HepG2 (cell line): ENCODE results near the gene GATA5. TPM values are rescaled to one million over a fixed set of nuclear protein-coding genes. Genes with fewer than 3 reads are reported as not detected.

Experiments
- ATAC-seq: fragments of 200-7000 bp; cut with Tn5 transposase; 3 replicates; pipeline ENCODE4 v1.9.1; 2020; ENCODE audit warnings: mild to moderate bottlenecking, moderate library complexity
- BruUV-seq: library from RNA; stranded (reverse); fragments of 400-500 nt; replicated peaks from 2 replicates; lab custom pipeline; 2021; lab: Mats Ljungman, UMichigan
- CTCF ChIA-PET: fragments of 300-600 bp; formaldehyde crosslinking; extraction: SDS; loops from one replicate; lab custom pipeline; 2021; ENCODE audit warnings: low total read pairs, inconsistent platforms, low intra/inter-chr PET ratio; lab: Yijun Ruan, JAX
- POLR2A ChIA-PET: fragments of 350-600 bp; sonication (Branson Sonifier 250); formaldehyde crosslinking; loops from one replicate; lab custom pipeline; 2020; ENCODE audit warnings: antibody characterized with exemption, inconsistent platforms; lab: Yijun Ruan, JAX
- DNase-seq: peaks from one replicate; pipeline ENCODE4 v3.0.0-alpha.2; 2015; ENCODE audit warnings: low spot score
- FAIRE-seq: peaks from 3 replicates; lab custom pipeline; 2011; peaks lifted over from hg19 to GRCh38; lab: Jason Lieb, UNC
- H2AFZ ChIP-seq: one replicate; pipeline ENCODE4 v1.6.1; 2011; ENCODE audit warnings: low read length, inconsistent platforms
- H3K27ac ChIP-seq: fragments of 300-600 bp; 3 replicates; pipeline ENCODE4 v1.8.0; 2011; ENCODE audit warnings: mixed run types, mild to moderate bottlenecking, mixed read lengths, low read length, inconsistent platforms; ENCODE audit not compliant: insufficient read depth; ENCODE audit errors: extremely low read length
- H3K27me3 ChIP-seq, 2 experiments: fragments of 200-600 bp in 1 of 2; 2 replicates in 1 of 2; 3 replicates in 1 of 2; pipeline versions ENCODE4 v1.6.0 to v1.8.0; 2011; ENCODE audit warnings: low read length in 2 of 2, mild to moderate bottlenecking in 2 of 2, moderate library complexity in 2 of 2, inconsistent platforms in 1 of 2; ENCODE audit not compliant: insufficient read depth in 2 of 2, control insufficient read depth in 1 of 2
- H3K36me3 ChIP-seq, 2 experiments: fragments of 200-600 bp in 1 of 2; replicated peaks in 1 of 2; 2 replicates in 1 of 2; 3 replicates in 1 of 2; pipeline versions ENCODE4 v1.5.1 to v1.8.0; 2011; ENCODE audit warnings: low read length in 2 of 2, inconsistent platforms in 1 of 2; ENCODE audit not compliant: insufficient read depth in 2 of 2, control insufficient read depth in 1 of 2
- H3K4me1 ChIP-seq: 2 replicates; pipeline ENCODE4 v1.5.1; 2012; ENCODE audit warnings: low read length, inconsistent platforms; ENCODE audit not compliant: insufficient read depth
- H3K4me2 ChIP-seq: 2 replicates; pipeline ENCODE4 v1.6.0; 2011; ENCODE audit warnings: low read depth, low read length, inconsistent platforms
- H3K4me3 ChIP-seq, 3 experiments: fragments of 200-600 bp in 1 of 3; sonication (generic), shearing (Covaris generic) in 1 of 3; replicated peaks in 1 of 3; 2 replicates each; pipeline ENCODE4 v1.5.1; 2011 to 2016; ENCODE audit warnings: low read length in 3 of 3, inconsistent platforms in 2 of 3, low read depth in 2 of 3, mild to moderate bottlenecking in 2 of 3, control low read depth in 1 of 3, mixed read lengths in 1 of 3; ENCODE audit not compliant: insufficient read depth in 1 of 3
- H3K79me2 ChIP-seq: one replicate; pipeline ENCODE4 v1.6.1; 2011; ENCODE audit warnings: low read length, inconsistent platforms; ENCODE audit not compliant: insufficient read depth
- H3K9ac ChIP-seq: 2 replicates; pipeline ENCODE4 v1.6.0; 2011; ENCODE audit warnings: mild to moderate bottlenecking, low read depth, low read length, inconsistent platforms; ENCODE audit not compliant: insufficient read depth
- H3K9me3 ChIP-seq: 2 replicates; pipeline ENCODE4 v1.5.1; 2012; ENCODE audit warnings: mild to moderate bottlenecking, low read length
- H4K20me1 ChIP-seq: 2 replicates; pipeline ENCODE4 v1.6.0; 2011; ENCODE audit warnings: inconsistent platforms, mild to moderate bottlenecking, low read length, moderate library complexity; ENCODE audit not compliant: insufficient read depth
- FOXA3 ChIP-seq: IDR thresholded peaks from 2 replicates; pipeline ENCODE4 v1.6.1; 2016; ENCODE audit warnings: missing genetic modification reagents, missing compliant biosample characterization
- HBP1 ChIP-seq: IDR thresholded peaks from 2 replicates; pipeline ENCODE4 v1.6.1; 2016; ENCODE audit warnings: low read depth, control low read depth
- HNF4A ChIP-seq: sonication (generic); formaldehyde crosslinking; IDR thresholded peaks from 2 replicates; pipeline ENCODE4 v1.4.0; 2020; ENCODE audit warnings: missing genetic modification reagents
- IRF1 ChIP-seq: sonication (generic); formaldehyde crosslinking; IDR thresholded peaks from 2 replicates; pipeline ENCODE4 v1.4.0; 2020; ENCODE audit warnings: low read depth, mild to moderate bottlenecking, missing genetic modification reagents
- KDM3A ChIP-seq: IDR thresholded peaks from 2 replicates; pipeline ENCODE4 v1.6.1; 2018; ENCODE audit warnings: low read depth, missing compliant biosample characterization
- NFAT5 ChIP-seq: sonication (generic); formaldehyde crosslinking; IDR thresholded peaks from 2 replicates; pipeline ENCODE4 v1.4.0; 2020; ENCODE audit warnings: missing genetic modification reagents
- TBX2 ChIP-seq: sonication (generic); formaldehyde crosslinking; IDR thresholded peaks from 2 replicates; pipeline ENCODE4 v1.5.0; 2020; ENCODE audit warnings: missing genetic modification reagents, mild to moderate bottlenecking, borderline replicate concordance
- TBX3 ChIP-seq: fragments of 450-650 bp; IDR thresholded peaks from 2 replicates; pipeline ENCODE4 v1.6.1; 2017; ENCODE audit warnings: antibody characterized with exemption, mild to moderate bottlenecking, inconsistent platforms, borderline replicate concordance
- TSC22D2 ChIP-seq: sonication (generic); formaldehyde crosslinking; IDR thresholded peaks from 2 replicates; pipeline ENCODE4 v1.5.1; 2020; ENCODE audit warnings: missing genetic modification reagents, mild to moderate bottlenecking, borderline replicate concordance
- ZBTB33 ChIP-seq: sonication (generic); formaldehyde crosslinking; IDR thresholded peaks from 2 replicates; pipeline ENCODE4 v1.4.0; 2020; ENCODE audit warnings: missing genetic modification reagents
- ZNF253 ChIP-seq: sonication (generic); formaldehyde crosslinking; IDR thresholded peaks from 2 replicates; pipeline ENCODE4 v1.8.0; 2022; ENCODE audit warnings: mild to moderate bottlenecking, missing genetic modification reagents, borderline replicate concordance
- ZNF282 ChIP-seq: fragments of 450-650 bp; IDR thresholded peaks from 2 replicates; pipeline ENCODE4 v1.6.1; 2018; ENCODE audit not compliant: partially characterized antibody
- ZNF660 ChIP-seq: sonication (generic); formaldehyde crosslinking; IDR thresholded peaks from 2 replicates; pipeline ENCODE4 v1.5.1; 2020; ENCODE audit warnings: mild to moderate bottlenecking, low read depth, missing genetic modification reagents, borderline replicate concordance
- ZSCAN22 ChIP-seq: sonication (generic); formaldehyde crosslinking; IDR thresholded peaks from 2 replicates; pipeline ENCODE4 v1.4.0; 2020; ENCODE audit warnings: mild to moderate bottlenecking, missing genetic modification reagents
- ZSCAN31 ChIP-seq: sonication (generic); formaldehyde crosslinking; IDR thresholded peaks from 2 replicates; pipeline ENCODE4 v1.5.0; 2020; ENCODE audit warnings: low read depth, mild to moderate bottlenecking, missing genetic modification reagents
- WGBS: methylation state at CpG from one replicate; pipeline ENCODE4 v1.1.6; 2017; ENCODE audit warnings: low lambda C conversion rate; 5-methylcytosine and 5-hydroxymethylcytosine counted together
- in situ Hi-C: cut with HindIII; loops from 2 replicates; pipeline ENCODE4 v1.10.0; 2017; ENCODE audit warnings: low pct_unique_long_range_greater_than_20kb; ENCODE audit not compliant: extremely low pct_ligation_motif_present
- intact Hi-C: fragments of 100-400 bp; cut with micrococcal nuclease; formaldehyde crosslinking; loops from one replicate; pipeline ENCODE4 v1.10.0; 2022; ENCODE audit not compliant: unreplicated experiment
- polyA plus RNA-seq, 8 experiments: library from polyadenylated mRNA; depleted of rRNA in 3 of 8; stranded (reverse) in 7 of 8; unstranded in 1 of 8; fragments of >200 nt; fragmentation: Illumina TruSeq in 4 of 8; extraction: Trizol in 4 of 8; gene quantifications; 2 replicates each; pipeline versions ENCODE4 v1.2.1 to v1.2.3, GENCODE V29; 2011 to 2016; ENCODE audit warnings: low read depth in 4 of 8, missing spikeins in 1 of 8, mixed read lengths in 1 of 8; ENCODE audit not compliant: insufficient read depth in 1 of 8
- total RNA-seq, 5 experiments: library from RNA; depleted of rRNA; stranded (reverse); fragments of >200 nt; fragmentation: Illumina TruSeq; extraction: Trizol; gene quantifications; 2 replicates each; pipeline ENCODE4 v1.2.3, GENCODE V29; 2016; ENCODE audit warnings: low read depth in 1 of 5

Gene GATA5
- total and polyA plus RNA-seq, 2 of the 13 experiments (the other 11 are each of a cell fraction or from before 2014, with no cell fraction given): 0.12 to 0.20 TPM

DNA sequence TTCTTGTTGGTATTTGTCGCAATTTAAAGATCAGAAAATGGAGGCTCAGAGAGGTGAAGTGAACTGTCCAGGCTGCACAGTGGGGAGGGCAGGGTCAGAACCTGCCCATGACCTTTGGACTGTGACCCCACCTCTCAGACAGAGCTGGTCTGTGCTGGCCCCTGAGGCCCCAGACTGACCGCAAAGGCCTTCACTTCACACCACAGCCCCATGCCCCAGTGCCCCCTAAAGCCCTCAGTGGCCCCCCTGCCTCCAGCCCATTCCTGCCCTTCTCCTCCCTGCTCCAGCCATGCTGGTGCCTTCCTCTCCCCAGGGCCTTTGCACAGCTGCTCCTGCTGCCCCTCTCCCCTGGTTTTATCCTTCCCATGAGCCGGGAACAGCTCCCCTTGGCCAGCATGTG, 39.1 kb downstream of the GATA5 start:
- in situ Hi-C loops: no loop called here
- no peak overlapping the region for H2AFZ ChIP-seq
- TF ChIP-seq ZNF660 (CRISPR knock-in tag) (no peak), KDM3A (CRISPR knock-in tag) (no peak), HNF4A (CRISPR knock-in tag) (peak; percentile 83), ZSCAN31 (CRISPR knock-in tag) (no peak), IRF1 (CRISPR knock-in tag) (no peak), TBX3 (peak; percentile 48; the same call in 1 of the 2 replicates), ZSCAN22 (no peak), NFAT5 (no peak), TBX2 (CRISPR knock-in tag) (peak; percentile 53), ZNF253 (no peak), TSC22D2 (CRISPR knock-in tag) (no peak), ZBTB33 (CRISPR knock-in tag) (no peak), ZNF282 (no peak), HBP1 (CRISPR knock-in tag) (no peak), FOXA3 (CRISPR knock-in tag) (no peak)

More for the DNA sequence above, 39.1 kb downstream of the GATA5 start:
- intact Hi-C loops: no loop called here
- no peaks in the 10 kb centered on the region for H3K9me3 ChIP-seq
- no peaks in the 10 kb centered on the region for H3K79me2 ChIP-seq
- H3K36me3 ChIP-seq: no peaks in the 10 kb centered on the region
- no peak overlapping the region for H3K27ac ChIP-seq
- no peak overlapping the region for H3K4me3 ChIP-seq
- no peak overlapping the region for H3K9ac ChIP-seq
- ChIA-PET CTCF (no interaction called here), POLR2A (no interaction called here)
- H3K27me3 ChIP-seq: peaks cover 31 to 97% of the 10 kb centered on the region in 2 experiments
- ATAC-seq: peak; percentile 21
- WGBS: 20% methylated on average over 3 of the region's 3 CpGs
- FAIRE-seq: no peak
- peaks cover 8% of the 10 kb centered on the region; the same call in 1 of the 2 replicates for H4K20me1 ChIP-seq
- no peak overlapping the region for H3K4me2 ChIP-seq
- no TSS peak for BruUV-seq
- no peak for DNase-seq
- peaks cover 13% of the 10 kb centered on the region for H3K4me1 ChIP-seq
